ENCODE data around the gene KCTD20.

Gene KCTD20

GRCh38 chr6:36536873-36537547 lies 94.2 kb downstream of the KCTD20 start:
- no peak for DNase-seq (ENCODE audit: low spot score)

- no peak for DNase-seq (ENCODE audit: low spot score)
These were observed 97.2 kb downstream of the KCTD20 start for GRCh38 chr6:36539814-36540568.

Data from HuH-7 (cell line).